GM18508 (cell line): Measurements from ENCODE around the gene PEX3.

Source experiments
- ATAC-seq: cut with Tn5 transposase; IDR thresholded peaks from one replicate; pipeline ENCODE4 v1.9.1; 2021; ENCODE audit warnings: moderate number of reproducible peaks; ENCODE audit not compliant: insufficient read depth, unreplicated experiment

The PEX3 gene

DNA sequence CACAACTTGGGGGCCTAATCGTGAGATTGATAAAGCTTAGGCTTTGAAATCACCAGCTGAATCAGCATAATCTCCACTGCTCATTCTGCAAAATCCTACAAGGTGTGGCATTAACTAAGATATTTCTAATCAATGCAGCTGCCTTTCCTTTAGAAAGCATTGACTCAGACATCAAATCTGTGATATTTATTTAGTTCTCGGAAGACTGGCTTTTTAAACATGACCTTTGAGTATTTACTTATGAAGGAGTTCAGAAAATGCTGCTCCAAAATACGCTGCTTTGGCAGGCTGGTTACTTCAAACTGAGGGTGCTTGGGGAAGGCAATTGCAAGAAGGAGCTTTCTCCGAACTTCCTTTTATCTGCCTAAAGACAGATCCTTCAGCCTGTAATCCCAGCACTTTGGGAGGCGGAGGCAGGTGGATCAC lies 84.6 kb downstream of the PEX3 start:
- ATAC-seq = no peak

DNA sequence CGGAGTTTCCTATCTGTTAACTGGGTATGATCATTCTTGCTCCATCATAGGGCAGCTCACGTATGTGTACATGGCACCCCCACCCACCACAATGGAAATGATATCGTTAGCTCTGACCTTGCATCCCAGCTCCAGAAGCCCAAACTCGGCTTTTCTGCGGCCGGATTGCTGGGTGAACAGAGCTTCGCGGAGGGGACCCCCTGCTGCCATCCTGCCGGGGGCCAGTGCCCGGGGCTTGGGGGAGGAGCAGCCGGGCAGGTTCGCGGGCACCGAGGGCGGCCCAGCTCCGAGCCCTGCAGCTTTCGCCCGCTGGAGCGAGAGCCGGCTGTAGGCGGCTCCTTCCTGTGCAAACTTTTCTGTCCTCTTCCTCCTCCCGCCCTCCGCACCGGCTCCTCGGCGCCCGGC lies 85.9 kb downstream of the PEX3 start:
- ATAC-seq = no peak

DNA sequence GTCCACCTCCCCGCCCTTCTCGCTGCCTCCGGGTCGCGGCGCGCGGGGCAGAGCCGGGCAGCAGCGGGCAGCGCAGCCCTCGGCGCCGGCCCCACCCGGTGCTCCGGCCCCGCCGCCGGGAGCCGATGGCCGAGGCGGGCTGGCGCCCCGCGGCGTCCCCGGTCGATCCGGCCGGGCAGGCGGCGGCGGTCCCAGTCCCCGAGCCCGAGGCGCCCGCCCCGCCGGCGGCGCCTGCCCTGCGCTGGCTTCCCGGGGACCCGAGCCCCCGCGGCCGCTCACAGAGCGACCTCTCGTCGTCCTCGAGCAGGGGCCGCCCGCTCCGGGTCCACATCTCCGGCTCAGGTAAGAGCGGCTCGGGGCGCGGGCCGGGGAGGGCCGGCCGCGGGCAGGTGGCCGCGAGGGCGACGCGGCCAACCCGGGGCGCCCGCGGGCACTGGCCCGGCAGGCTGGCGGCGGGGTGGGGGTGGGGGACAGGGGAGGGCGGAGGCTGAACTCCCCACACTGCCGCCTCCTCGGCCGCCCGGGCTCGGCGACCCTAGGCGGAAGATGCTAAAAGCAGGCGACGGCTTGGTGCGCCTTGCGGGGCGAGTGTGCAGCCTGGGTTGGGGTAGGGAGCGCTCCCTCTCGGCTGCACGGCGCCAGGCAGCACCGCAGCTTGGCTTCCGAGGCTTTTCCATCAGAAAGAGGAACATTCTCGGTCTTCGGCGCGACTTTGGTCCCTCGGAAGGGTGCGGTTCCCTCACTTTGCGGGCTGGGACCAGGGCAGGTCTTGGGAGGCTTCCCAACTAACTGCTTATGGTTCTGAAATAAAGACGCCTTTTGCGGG lies 86.5 kb downstream of the PEX3 start:
- ATAC-seq = no peak

DNA sequence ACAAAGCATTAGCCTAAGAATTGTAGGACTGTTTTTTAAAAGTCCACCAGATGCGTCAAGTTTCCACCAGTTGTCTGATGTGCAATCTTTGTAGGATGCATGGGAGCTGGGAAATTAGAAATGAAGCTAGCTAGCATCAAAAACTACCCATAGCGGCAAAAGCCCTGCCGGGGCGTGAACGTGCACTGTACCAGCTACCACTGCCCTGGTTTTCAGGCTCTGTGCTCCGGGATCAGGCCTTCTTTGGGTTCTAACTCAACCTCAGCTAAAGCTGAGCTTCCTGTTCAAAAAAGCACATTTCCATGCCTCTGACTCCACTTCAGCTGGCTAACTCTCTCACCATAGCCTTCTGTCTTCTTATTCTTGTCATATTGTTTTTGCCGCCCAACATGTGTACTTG lies 87.8 kb downstream of the PEX3 start:
- no peak for ATAC-seq

DNA sequence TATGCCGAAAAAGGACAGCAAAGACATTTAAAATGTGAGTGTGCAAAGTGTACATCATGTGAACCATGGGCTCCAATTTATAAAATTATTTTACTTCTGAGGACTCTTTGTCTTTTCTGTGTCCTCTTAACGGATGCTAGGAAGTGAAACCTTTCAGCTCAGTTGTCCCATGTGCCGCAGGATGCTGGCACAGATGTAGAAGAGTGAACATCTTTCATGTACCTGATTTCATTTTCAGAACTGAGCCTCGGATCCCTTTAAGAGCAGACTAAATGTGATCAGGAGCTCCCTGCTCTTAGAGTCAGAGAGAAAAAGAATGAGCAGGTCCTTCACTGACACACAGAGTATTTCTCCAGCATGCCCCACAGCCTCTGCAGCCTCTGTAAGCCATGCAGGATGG lies 88.5 kb downstream of the PEX3 start:
- ATAC-seq = no peak

DNA sequence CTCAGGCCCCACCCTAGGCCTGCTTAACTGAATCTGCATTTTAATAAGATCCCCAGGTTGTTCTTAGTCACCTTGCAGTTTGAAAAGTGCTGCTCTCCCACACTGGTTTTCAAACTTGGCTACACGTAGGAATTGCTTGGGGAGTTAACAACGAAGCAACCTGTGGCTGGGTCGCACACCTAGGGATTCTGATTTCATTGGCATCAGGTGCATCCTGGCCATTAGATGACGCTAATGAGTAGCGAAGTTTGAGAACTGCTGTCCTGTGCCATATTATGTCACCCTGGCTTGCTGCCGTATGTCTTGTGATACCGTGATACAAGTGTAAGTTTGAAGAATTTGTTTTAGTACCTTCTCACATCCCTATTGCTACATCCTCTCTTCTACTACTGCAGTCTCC lies 89.1 kb downstream of the PEX3 start:
- no peak for ATAC-seq

DNA sequence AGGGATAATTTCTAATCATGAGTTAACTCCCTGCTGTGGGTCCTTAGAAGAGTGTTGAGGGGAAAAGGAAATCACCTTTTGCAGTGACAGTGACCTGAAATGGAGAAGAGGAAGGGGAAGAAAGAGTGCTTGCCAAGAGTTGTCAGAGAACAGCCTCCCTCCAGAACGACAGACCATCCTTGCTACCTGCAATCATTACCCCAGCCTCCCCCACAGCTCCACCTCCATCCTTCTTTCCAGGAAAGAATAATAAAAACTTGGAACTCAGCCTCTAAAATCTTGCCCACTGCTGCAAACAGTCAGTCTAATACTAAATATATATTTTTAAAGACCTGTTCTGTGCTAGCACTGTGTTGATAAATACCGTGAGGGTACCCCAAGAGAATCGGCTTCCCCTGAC lies 89.6 kb downstream of the PEX3 start:
- no peak for ATAC-seq
